ENCODE data around the gene REEP6.
A peak's percentile ranks its signal among the peaks of the same experiment; 100 is the strongest.
"Not testable (repeated sequence)": the region's sequence is repeated elsewhere in the genome, so short reads cannot be mapped to it uniquely, and the experiment has no call there.

REEP6 gene

GRCh38 chr19:1491849-1492170 lies 829 bp downstream of the REEP6 start:
- DNase-seq = no peak

GRCh38 chr19:1492474-1493006 lies 1.6 kb downstream of the REEP6 start:
- DNase-seq = no peak

- DNase-seq = no peak
Observed at GRCh38 chr19:1494115-1494815, 3.3 kb downstream of the REEP6 start.

GRCh38 chr19:1495051-1495798 lies 4.2 kb downstream of the REEP6 start:
- DNase-seq = no peak

GRCh38 chr19:1495799-1496713 lies 5.1 kb downstream of the REEP6 start:
- DNase-seq = no peak

GRCh38 chr19:1496714-1497577 lies 6.0 kb downstream of the REEP6 start:
- no peak for DNase-seq

- no peak for DNase-seq
Observed at GRCh38 chr19:1497578-1498235, 6.7 kb downstream of the REEP6 start.

GRCh38 chr19:1499231-1499630 lies 8.2 kb downstream of the REEP6 start:
- DNase-seq = not testable (repeated sequence)

GRCh38 chr19:1501200-1501595 lies 10.2 kb downstream of the REEP6 start:
- DNase-seq = no peak

GRCh38 chr19:1502433-1503088 lies 11.6 kb downstream of the REEP6 start:
- DNase-seq = no peak

GRCh38 chr19:1503089-1503924 lies 12.3 kb downstream of the REEP6 start:
- DNase-seq = peak; percentile 28 to 56 (median 38)

GRCh38 chr19:1503925-1504773 lies 13.2 kb downstream of the REEP6 start:
- no peak for DNase-seq

- no peak for DNase-seq
Observed at GRCh38 chr19:1505012-1505411, 14.0 kb downstream of the REEP6 start.

- no peak for DNase-seq
Observed at GRCh38 chr19:1505991-1506881, 15.3 kb downstream of the REEP6 start.

GRCh38 chr19:1507192-1507660 lies 16.2 kb downstream of the REEP6 start:
- no peak for DNase-seq

GRCh38 chr19:1507763-1508506 lies 17.0 kb downstream of the REEP6 start:
- DNase-seq = peak; percentile 72 to 88 (median 78)

GRCh38 chr19:1508507-1508856 lies 17.5 kb downstream of the REEP6 start:
- no peak for DNase-seq

All from activated naive CD4-positive, alpha-beta T cell (primary cell).